HG03378 (cell line): ENCODE data around the gene LRMDA.

Source experiments
- ATAC-seq: cut with Tn5 transposase; IDR thresholded peaks from one replicate; pipeline ENCODE4 v1.9.1; 2021; ENCODE audit warnings: mild to moderate bottlenecking, moderate library complexity; ENCODE audit not compliant: unreplicated experiment

The LRMDA gene

GRCh38 chr10:76393875-76394706 is 962.7 kb downstream of the LRMDA start:
- no peak for ATAC-seq

GRCh38 chr10:76394707-76395042 is 963.3 kb downstream of the LRMDA start:
- ATAC-seq, result no peak

DNA sequence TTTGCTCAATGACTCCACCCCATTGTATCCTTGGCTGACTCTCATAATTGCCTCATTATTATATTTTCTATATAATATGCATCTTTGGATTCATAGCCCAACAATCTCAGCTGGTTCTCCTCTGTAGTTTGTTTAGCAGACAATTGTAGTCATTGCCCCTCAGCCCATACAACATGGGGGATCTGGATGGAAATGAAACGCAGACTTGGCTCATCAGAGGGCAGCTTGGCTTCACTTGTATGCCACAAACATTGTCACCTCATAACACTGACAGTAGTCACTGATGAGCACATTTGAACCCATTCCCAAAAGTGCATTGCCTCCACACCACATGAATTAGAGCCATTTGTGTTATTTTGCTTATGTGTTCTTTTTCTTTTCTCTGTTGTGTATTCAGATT is 963.8 kb downstream of the LRMDA start:
- ATAC-seq, result no peak

DNA sequence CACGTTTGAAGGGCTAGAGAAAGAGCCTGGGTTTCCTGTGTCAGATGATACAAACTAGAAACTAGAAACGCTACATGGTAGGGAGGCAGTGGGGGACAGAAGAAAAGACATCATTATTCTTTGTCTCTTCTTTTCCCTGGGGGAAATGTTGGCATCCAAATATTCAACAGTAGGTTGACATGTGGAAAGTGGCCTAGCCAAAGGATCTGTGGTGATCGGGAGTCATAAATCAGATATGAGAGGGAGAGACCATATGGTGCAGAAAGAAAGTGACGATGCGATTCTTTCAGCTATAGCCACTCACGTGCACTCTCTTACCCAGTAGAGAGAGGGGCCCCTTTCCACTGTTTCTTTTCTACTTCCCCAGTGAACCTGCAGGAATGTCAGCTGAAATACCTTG is 964.7 kb downstream of the LRMDA start:
- no peak for ATAC-seq

DNA sequence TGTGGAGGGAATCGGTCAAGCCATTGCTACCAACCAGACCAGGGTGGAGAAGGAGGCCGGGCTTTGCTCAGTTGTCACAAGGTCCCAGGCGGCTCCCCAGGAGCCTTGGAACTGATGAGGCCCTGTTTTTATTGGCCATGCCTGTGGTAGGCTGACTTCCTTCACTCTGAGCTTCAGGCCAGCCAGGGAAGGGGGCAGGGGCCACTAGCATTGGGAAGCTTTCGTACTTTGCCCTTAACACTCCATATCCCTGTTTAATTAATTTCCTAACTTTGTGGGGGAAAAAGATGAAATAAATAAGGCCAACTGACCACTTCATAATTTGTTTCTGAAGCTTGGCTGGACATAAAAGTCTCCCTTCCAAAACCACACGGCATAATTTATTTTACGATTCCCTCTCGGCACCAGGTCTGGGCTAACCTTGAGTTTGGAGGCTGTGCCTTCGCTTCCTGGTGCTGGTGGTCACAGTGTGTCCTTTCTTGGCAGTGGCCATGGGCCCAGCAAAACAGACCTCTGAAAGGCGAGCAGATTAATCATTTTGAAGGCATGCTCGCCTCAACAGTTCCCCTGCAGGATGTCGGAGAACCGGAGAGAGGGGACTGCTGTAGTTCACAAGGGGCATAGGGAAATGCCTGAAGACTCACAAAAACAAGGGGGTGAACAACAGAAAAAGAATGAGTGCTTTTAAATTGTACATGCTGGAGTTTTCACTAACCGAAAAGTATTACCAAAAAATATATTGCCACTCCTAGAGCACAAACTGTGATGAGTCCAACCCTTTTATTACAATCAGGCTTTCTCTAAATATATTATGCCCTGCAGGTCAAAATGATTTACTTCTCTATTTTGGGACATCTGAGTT is 966.0 kb downstream of the LRMDA start:
- ATAC-seq, result no peak

GRCh38 chr10:76398043-76398710 is 966.8 kb downstream of the LRMDA start:
- ATAC-seq, result no peak

DNA sequence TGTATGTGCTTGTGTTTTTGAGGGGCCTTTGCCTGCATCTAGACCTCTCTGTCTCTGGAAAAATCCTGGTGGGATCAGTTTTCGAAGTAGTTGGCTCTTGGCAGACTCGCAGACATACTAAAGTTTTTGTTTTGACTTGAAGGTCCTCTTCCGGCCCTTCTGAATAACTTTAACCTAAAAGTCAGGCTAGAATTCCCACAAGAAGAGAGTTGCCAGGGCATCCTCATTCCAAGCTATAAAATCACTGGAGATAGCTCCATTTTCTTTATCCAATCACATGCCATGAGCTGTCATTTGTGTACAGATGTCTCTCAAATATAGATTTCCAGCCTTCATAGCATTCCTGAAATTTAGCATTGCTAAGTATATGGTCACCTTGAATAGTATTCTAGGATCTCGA is 967.8 kb downstream of the LRMDA start:
- no peak for ATAC-seq

DNA sequence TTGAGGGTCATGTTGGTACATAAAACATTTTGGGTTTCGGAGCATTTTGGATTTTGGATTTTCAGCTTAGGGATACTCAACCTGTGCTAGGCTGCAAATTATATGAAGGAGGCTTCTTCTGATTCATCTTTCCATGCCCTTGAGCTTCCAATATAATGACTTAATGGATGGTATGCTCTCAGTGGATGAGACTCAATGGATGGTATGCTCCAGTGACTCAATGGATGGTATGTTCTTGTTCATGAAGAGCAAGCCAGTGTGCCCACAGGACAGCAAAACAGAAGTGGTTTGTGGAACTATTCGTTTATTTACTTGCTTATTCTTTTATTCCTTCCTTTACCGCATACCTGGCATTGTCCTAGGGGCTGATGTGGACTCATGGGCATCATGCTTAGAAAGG is 969.6 kb downstream of the LRMDA start:
- ATAC-seq, result no peak

DNA sequence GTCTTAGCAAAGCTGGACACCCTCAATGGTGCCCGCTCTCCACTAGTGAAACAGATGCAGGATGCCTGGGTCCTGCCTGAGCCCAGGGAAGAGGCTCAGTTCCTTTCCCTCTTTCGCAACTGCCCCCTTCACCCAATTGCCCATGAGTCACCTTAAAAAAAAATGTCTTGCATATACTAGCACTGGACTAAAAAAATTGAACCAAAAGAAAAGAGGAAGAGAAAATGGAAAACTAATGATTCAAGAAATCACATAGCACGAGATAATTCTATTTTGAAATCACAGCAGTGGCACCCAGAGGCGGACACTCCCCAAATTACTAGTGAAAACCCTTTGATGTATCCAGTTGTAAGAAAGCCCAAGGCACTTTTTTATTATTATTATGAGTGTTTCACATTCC is 972.5 kb downstream of the LRMDA start:
- no peak for ATAC-seq

DNA sequence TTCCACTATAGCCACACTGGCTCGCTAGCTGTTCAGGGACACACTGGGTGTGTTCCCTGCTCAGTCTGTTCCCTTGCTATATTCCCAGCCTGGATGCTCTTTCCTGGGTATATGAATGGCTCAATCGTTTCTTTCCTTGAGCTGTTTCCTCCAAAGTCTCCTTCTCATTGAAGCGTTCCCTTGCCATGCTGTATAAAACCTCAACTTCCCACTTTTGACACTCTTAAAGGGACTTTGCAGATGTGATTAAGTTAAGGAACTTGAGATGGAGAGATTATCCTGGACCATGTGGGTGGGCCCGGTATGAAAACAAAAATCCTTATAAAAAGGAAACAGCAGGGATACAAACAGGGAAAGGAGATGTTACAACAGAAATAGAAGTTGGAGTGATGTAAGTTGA is 973.1 kb downstream of the LRMDA start:
- ATAC-seq, result no peak

- ATAC-seq, result no peak
Observed at GRCh38 chr10:76405922-76406321, 974.5 kb downstream of the LRMDA start.

GRCh38 chr10:76408646-76409045 is 977.2 kb downstream of the LRMDA start:
- ATAC-seq, result no peak

- ATAC-seq, result no peak
Observed at GRCh38 chr10:76411729-76412435, 980.5 kb downstream of the LRMDA start.

- ATAC-seq, result no peak
Observed at GRCh38 chr10:76415554-76415953, 984.1 kb downstream of the LRMDA start.

DNA sequence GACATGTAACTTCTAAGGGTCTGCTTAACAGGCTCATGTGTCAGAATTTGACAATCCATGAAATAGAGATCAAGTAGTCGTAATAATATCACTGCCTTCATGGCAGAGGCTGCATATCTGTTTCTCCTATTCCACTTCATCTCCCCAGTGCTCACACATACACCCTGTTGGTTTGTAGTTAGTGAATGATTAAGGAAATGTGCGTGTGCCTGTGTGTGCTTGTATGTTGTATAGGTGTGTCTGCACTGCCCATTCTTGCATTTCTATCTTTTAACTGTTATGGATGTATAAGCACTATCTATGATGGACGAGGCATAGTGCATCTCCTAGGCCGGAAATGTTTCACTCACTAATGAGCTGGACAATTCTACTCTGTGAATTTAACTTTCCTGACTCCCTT is 985.2 kb downstream of the LRMDA start:
- no peak for ATAC-seq

- ATAC-seq, result no peak
Observed at GRCh38 chr10:76420725-76421124, 989.3 kb downstream of the LRMDA start.

DNA sequence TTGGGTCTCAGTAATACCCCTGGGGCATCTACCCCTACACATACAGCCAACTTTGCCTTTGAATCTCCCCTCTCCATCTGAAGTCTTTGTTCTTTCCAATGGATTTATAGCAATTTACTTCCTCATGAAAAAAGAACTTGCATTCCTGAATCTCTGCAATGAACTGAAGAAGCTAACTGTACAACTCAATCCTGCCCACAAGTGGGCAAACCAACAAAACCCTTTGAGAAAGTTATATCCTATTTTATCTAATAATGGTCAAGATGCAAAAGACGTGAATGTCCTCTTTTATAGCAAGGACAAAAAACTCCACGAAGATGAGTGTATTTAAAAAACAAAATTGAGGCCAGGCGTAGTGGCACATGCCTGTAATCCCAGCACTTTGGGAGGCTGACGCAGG is 991.3 kb downstream of the LRMDA start:
- no peak for ATAC-seq

DNA sequence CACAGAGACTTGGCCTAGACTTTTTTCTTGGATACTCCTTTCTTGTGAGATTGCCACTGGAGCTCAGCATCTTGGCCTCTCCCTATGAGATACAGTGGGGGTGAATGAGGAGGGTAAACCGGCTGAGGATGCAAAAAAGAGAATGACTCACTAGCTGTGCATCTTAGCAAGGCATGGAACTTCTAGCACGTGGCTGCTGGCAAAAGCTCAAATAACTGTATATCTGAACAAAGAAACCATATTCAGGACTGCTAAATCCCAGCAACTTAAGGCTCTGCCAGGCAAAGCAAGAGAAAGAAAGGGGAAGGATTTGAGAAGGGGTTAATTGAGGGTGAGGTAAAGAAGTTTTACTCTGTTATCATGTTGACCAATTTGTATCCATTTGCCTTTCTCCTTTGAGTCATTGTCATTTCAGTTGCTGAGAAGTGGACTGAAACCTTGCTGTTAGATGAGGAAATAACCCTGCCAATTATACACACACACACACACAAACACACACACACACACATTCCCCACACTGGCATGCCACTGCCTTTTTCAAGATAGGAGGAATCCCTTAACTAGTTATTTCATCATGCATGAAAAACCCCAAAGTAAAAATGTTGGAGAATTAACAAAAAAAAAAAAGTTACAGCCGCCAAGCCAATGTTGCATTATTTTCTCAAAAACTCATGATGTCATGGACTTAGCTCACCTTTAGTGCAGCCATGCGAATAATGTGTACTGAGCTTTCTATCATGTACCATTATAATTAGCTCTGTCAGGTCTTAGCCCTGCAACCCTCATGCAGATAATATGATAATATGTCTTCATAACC is 997.3 kb downstream of the LRMDA start:
- ATAC-seq, result no peak

- ATAC-seq, result no peak
Observed at GRCh38 chr10:76429368-76430060, 998.1 kb downstream of the LRMDA start.
